AG04450 (cell line): ENCODE measurements around the gene C11orf52. TPM values are rescaled to one million over a fixed set of nuclear protein-coding genes. Genes with fewer than 3 reads are reported as not detected.

ENCODE experiments used
- CTCF ChIA-PET: fragments of 300-600, 350-600 bp; formaldehyde crosslinking; extraction: SDS; loops from one replicate; lab custom pipeline; 2022; ENCODE audit warnings: antibody characterized with exemption, inconsistent platforms; lab: Charles Lee
- POLR2A ChIA-PET: fragments of 350-600 bp; formaldehyde crosslinking; extraction: SDS; loops from one replicate; lab custom pipeline; 2021; ENCODE audit warnings: antibody characterized with exemption, inconsistent platforms; lab: Yijun Ruan, JAX
- DNase-seq: peaks from one replicate; pipeline ENCODE4 v3.0.0-alpha.2; 2011; ENCODE audit warnings: low read depth, low spot score
- H3K27ac ChIP-seq: one replicate; pipeline ENCODE4 v1.5.1; 2012; ENCODE audit warnings: low read depth, low read length, control low read depth
- H3K27me3 ChIP-seq: one replicate; pipeline ENCODE4 v1.6.0; 2012; ENCODE audit warnings: low read length; ENCODE audit not compliant: control insufficient read depth, insufficient read depth
- H3K4me3 ChIP-seq: 2 replicates; pipeline ENCODE4 v1.5.1; 2011; ENCODE audit warnings: mild to moderate bottlenecking, low read depth, low read length, control low read depth
- H3K9me3 ChIP-seq: 2 replicates; pipeline ENCODE4 v1.5.1; 2012; ENCODE audit warnings: low read length; ENCODE audit not compliant: control insufficient read depth, insufficient read depth
- polyA plus RNA-seq: library from polyadenylated mRNA; depleted of rRNA; stranded (reverse); fragments of >200 nt; gene quantifications from 2 replicates; pipeline ENCODE4 v1.2.3, GENCODE V29; 2011
- TF ChIP-seq, protein P1 (sequence below): IDR thresholded peaks from 2 replicates; pipeline ENCODE4 v1.5.1; 2011; ENCODE audit warnings: low read depth, low read length, control low read depth, inconsistent platforms

C11orf52 gene
- polyA plus RNA-seq, 1 experiment = 0.38 TPM

DNA sequence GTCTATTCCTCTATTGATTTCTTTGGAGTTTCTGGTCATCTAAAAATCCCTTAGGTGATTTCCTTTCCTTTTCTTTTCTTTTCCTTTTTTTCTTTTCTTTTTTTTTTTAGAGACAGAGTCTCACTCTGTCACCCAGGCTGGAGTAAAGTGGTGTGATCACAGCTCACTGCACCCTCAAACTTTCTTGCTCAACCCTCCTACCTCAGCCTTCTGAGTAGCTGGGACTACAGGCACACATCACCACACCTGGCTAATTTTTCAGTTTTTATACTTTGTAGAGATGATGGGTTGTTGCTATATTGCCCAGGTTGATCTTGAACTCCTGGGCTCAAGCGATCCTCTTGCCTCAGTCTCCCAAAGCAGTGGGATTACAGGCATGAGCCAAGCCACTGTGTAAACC is 1.9 kb upstream of the C11orf52 start:
- TF ChIP-seq, protein P1, sequence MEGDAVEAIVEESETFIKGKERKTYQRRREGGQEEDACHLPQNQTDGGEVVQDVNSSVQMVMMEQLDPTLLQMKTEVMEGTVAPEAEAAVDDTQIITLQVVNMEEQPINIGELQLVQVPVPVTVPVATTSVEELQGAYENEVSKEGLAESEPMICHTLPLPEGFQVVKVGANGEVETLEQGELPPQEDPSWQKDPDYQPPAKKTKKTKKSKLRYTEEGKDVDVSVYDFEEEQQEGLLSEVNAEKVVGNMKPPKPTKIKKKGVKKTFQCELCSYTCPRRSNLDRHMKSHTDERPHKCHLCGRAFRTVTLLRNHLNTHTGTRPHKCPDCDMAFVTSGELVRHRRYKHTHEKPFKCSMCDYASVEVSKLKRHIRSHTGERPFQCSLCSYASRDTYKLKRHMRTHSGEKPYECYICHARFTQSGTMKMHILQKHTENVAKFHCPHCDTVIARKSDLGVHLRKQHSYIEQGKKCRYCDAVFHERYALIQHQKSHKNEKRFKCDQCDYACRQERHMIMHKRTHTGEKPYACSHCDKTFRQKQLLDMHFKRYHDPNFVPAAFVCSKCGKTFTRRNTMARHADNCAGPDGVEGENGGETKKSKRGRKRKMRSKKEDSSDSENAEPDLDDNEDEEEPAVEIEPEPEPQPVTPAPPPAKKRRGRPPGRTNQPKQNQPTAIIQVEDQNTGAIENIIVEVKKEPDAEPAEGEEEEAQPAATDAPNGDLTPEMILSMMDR = no peak
- Histone ChIP-seq H3K4me3 (no peak overlapping the region), H3K27ac (no peak overlapping the region), H3K27me3 (no peaks in the 10 kb centered on the region), H3K9me3 (no peaks in the 10 kb centered on the region; the same call in 1 of the 2 replicates)
- ChIA-PET CTCF (no interaction called here), POLR2A (interaction anchor here (0.6 kb wide), 1 partner anchor 22 kb away, joined by 5 read pairs; no protein-coding TSS in a partner anchor)
- DNase-seq = no peak

DNA sequence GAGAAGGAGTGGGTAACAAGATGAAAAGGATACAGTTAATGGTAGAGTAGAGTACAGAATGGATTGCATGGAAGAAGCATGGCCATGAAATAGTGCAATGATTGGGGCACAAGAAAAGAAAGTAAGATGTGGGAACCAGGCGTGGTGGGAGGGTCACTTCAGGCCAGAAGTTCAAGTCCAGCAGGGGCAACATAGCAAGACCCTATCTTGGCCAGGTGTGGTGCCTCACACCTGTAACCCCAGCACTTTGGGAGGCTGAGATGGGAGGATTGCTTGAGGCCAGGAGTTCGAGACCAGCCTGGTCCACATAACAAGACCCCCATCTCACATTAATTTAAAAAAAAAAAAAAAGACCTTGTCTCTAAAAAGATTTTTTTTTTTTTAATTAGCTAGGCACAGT is 1.4 kb upstream of the C11orf52 start:
- POLR2A ChIA-PET = interaction anchor here (0.6 kb wide), 1 partner anchor 21 kb away, joined by 5 read pairs; no protein-coding TSS in a partner anchor
- Histone ChIP-seq H3K9me3 (no peaks in the 10 kb centered on the region; the same call in 1 of the 2 replicates), H3K4me3 (no peak overlapping the region), H3K27ac (no peak overlapping the region), H3K27me3 (no peaks in the 10 kb centered on the region)
- CTCF ChIA-PET = interaction anchor here (1.0 kb wide), 1 partner anchor 9 kb away, joined by 3 read pairs; no protein-coding TSS in a partner anchor
- no peak for DNase-seq
- TF ChIP-seq, protein P1 = no peak

DNA sequence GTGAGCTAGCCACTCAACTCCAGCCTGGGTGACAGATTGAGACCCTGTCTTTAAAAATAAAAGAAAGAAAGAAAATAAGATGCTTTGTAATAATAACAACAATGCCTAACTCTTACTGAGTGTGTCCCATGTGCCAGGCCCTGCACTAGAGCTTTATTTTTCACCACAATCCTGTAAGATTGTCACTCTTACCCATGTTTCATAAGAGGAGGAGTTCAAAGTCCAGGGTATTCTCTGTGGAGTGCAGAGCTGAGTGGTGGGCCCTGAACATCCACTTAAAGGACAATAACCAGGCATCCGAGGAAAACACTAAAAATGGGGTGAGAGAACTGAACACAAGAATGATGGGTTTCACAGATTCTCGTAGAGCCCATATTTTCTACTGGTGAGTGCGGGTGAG is 925 bp upstream of the C11orf52 start:
- no peak overlapping the region for H3K27ac ChIP-seq
- DNase-seq = no peak
- POLR2A ChIA-PET = interaction anchor here (0.6 kb wide), 1 partner anchor 21 kb away, joined by 5 read pairs; no protein-coding TSS in a partner anchor

DNA sequence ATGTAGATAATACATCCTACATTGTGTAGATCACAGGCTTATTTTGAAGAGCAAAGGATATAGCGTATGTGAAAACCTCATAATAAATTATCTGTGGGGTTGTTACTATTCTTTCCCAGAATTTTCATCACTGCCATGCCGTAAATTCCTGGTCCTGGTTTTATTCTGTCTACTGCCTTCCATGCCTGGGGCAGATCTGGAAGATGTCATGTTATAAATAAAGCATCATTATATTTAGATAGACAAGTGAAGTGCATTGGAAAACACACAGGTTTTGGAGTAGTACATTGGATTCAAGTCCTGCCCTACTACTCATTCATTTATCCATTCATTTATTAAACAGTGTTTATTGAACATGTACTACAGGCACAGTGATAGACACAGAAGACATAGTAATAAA is 2.2 kb downstream of the C11orf52 start:
- H3K4me3 ChIP-seq = no peak overlapping the region
- ChIA-PET CTCF (interaction anchor here (0.9 kb wide), 1 partner anchor 10 kb away, joined by 3 read pairs; no protein-coding TSS in a partner anchor), POLR2A (no interaction called here)
- no peaks in the 10 kb centered on the region; the same call in 1 of the 2 replicates for H3K9me3 ChIP-seq
- no peak overlapping the region for H3K27ac ChIP-seq
- no peaks in the 10 kb centered on the region for H3K27me3 ChIP-seq
- DNase-seq = no peak
- TF ChIP-seq, protein P1 = no peak

More for the DNA sequence above, 925 bp upstream of the C11orf52 start:
- Histone ChIP-seq H3K27me3 (no peaks in the 10 kb centered on the region), H3K4me3 (no peak overlapping the region), H3K9me3 (no peaks in the 10 kb centered on the region; the same call in 1 of the 2 replicates)
- CTCF ChIA-PET = interaction anchor here (1.0 kb wide), 1 partner anchor 9 kb away, joined by 3 read pairs; no protein-coding TSS in a partner anchor
- TF ChIP-seq, protein P1 = no peak

DNA sequence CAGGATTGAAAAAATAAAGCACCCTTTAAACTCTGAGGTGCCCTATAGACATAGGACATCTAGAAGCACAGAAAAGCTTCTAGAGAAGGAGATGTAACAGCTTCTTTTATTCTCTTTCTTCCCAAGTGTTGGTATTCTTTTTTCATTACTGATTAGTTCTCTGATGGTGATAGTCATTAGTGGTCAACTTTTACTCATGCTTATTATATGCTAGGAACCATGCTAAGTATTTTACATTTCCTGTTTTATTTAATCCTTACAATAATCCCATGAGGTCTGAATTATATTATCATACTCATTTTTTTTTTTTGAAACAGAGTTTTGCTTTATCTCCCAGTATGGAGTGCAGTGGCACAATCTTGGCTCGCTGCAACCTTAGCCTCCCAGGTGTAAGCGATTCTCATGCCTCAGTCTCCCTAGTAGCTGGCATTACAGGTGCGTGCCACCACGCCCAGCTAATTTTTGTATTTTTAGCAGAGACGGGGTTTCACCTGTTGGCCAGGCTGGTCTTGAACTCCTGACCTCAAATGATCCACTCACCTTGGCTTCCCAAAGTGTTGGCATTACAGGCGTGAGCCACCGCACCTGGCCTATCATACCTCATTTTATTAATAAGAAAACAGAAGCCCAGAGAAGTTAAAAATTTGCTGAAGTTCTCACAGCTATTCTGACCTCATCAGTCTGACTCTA is 3.0 kb downstream of the C11orf52 start:
- Histone ChIP-seq H3K27ac (no peak overlapping the region), H3K9me3 (no peaks in the 10 kb centered on the region; the same call in 1 of the 2 replicates), H3K27me3 (no peaks in the 10 kb centered on the region), H3K4me3 (no peak overlapping the region)
- ChIA-PET POLR2A (interaction anchor here (0.6 kb wide), 1 partner anchor 1567 kb away, joined by 4 read pairs; no protein-coding TSS in a partner anchor), CTCF (interaction anchor here (0.9 kb wide), 1 partner anchor 10 kb away, joined by 3 read pairs; no protein-coding TSS in a partner anchor)
- no peak for DNase-seq
- TF ChIP-seq, protein P1 = no peak
